BE2C (cell line): ENCODE data around the gene TVP23C.

Experiments used
- DNase-seq: peaks from one replicate; pipeline ENCODE4 v3.0.0-alpha.2; 2020
- H3K27me3 ChIP-seq: fragments of 250-450 bp; sonication (Bioruptor Pico); 2 replicates; pipeline ENCODE4 v1.5.1; 2020; ENCODE audit warnings: mild to moderate bottlenecking
- H3K36me3 ChIP-seq: fragments of 250-450 bp; sonication (Bioruptor Pico); 2 replicates; pipeline ENCODE4 v1.5.1; 2020; ENCODE audit warnings: mild to moderate bottlenecking
- H3K4me1 ChIP-seq: fragments of 250-450 bp; sonication (Bioruptor Pico); 2 replicates; pipeline ENCODE4 v1.5.1; 2020
- H3K4me3 ChIP-seq: 2 replicates; pipeline ENCODE4 v1.5.1; 2011; ENCODE audit warnings: low read depth, low read length
- H3K9me3 ChIP-seq: fragments of 250-450 bp; sonication (Bioruptor Pico); 2 replicates; pipeline ENCODE4 v1.5.1; 2020
- CTCF ChIP-seq: IDR thresholded peaks from 2 replicates; pipeline ENCODE4 v1.5.1; 2012; ENCODE audit warnings: mild to moderate bottlenecking, low read depth, low read length

Gene TVP23C

GRCh38 chr17:15494821-15495220, 68.5 kb downstream of the TVP23C start:
- no peaks in the 10 kb centered on the region for H3K9me3 ChIP-seq
- no peaks in the 10 kb centered on the region for H3K27me3 ChIP-seq
- no peak for DNase-seq
- no peaks in the 10 kb centered on the region for H3K4me1 ChIP-seq
- no peaks in the 10 kb centered on the region for H3K36me3 ChIP-seq
- no peak for TF ChIP-seq CTCF
- no peak overlapping the region for H3K4me3 ChIP-seq

- no peak for DNase-seq
- Histone ChIP-seq H3K4me1 (no peaks in the 10 kb centered on the region), H3K36me3 (no peaks in the 10 kb centered on the region), H3K9me3 (no peaks in the 10 kb centered on the region), H3K27me3 (no peaks in the 10 kb centered on the region), H3K4me3 (no peak overlapping the region)
- no peak for TF ChIP-seq CTCF
Observed at GRCh38 chr17:15493693-15494035, 69.6 kb downstream of the TVP23C start.

- no peak overlapping the region for H3K4me3 ChIP-seq
- no peaks in the 10 kb centered on the region for H3K9me3 ChIP-seq
- no peak for TF ChIP-seq CTCF
- no peaks in the 10 kb centered on the region for H3K4me1 ChIP-seq
- no peaks in the 10 kb centered on the region for H3K36me3 ChIP-seq
- no peak for DNase-seq
- H3K27me3 ChIP-seq, result no peaks in the 10 kb centered on the region
Observed at GRCh38 chr17:15492791-15493692, 70.2 kb downstream of the TVP23C start.

GRCh38 chr17:15492186-15492585, 71.1 kb downstream of the TVP23C start:
- H3K4me1 ChIP-seq, result no peaks in the 10 kb centered on the region
- no peaks in the 10 kb centered on the region for H3K27me3 ChIP-seq
- no peaks in the 10 kb centered on the region for H3K36me3 ChIP-seq
- DNase-seq, result no peak
- H3K4me3 ChIP-seq, result no peak overlapping the region
- H3K9me3 ChIP-seq, result no peaks in the 10 kb centered on the region
- no peak for TF ChIP-seq CTCF

GRCh38 chr17:15490634-15491261, 72.5 kb downstream of the TVP23C start:
- Histone ChIP-seq H3K27me3 (no peaks in the 10 kb centered on the region), H3K9me3 (no peaks in the 10 kb centered on the region), H3K36me3 (no peaks in the 10 kb centered on the region), H3K4me3 (no peak overlapping the region), H3K4me1 (no peaks in the 10 kb centered on the region)
- no peak for TF ChIP-seq CTCF
- DNase-seq, result peak; percentile 18

- no peak for DNase-seq
- Histone ChIP-seq H3K36me3 (no peaks in the 10 kb centered on the region), H3K4me3 (no peak overlapping the region), H3K9me3 (no peaks in the 10 kb centered on the region), H3K4me1 (no peaks in the 10 kb centered on the region), H3K27me3 (no peaks in the 10 kb centered on the region)
- TF ChIP-seq CTCF, result no peak
Observed at GRCh38 chr17:15488557-15488956, 74.7 kb downstream of the TVP23C start.
